Fibroblast of villous mesenchyme (primary cell): ENCODE measurements around the gene PPY. TPM values are rescaled to one million over a fixed set of nuclear protein-coding genes. Genes with fewer than 3 reads are reported as not detected.

ENCODE experiments used
- total RNA-seq: library from RNA; depleted of rRNA; stranded (reverse); fragments of >200 nt; gene quantifications from 2 replicates; pipeline ENCODE4 v1.2.3, GENCODE V29; 2012

PPY gene
- total RNA-seq, 1 donor = not detected

Other genes with a start within 250 kb of the PPY start
- gene SOST, start 183.7 kb downstream of the PPY start, total RNA-seq = not detected in 2 replicates
- 79.6 and 95.9 TPM in 2 replicates for gene DUSP3, start 163.5 kb downstream of the PPY start, total RNA-seq
- not detected in 2 replicates for gene CFAP97D1, start 162.0 kb downstream of the PPY start, total RNA-seq
- gene MPP3, start 109.3 kb downstream of the PPY start, total RNA-seq = 8.7 and 9.1 TPM in 2 replicates
- not detected in 2 replicates for gene CD300LG, start 95.3 kb downstream of the PPY start, total RNA-seq
- under 0.01 and 1.3 TPM in 2 replicates for gene MPP2, start 34.9 kb downstream of the PPY start, total RNA-seq
- not detected in 2 replicates for gene PYY, start 11.5 kb upstream of the PPY start, total RNA-seq
- 0.43 and 0.64 TPM in 2 replicates for gene NAGS, start 62.1 kb upstream of the PPY start, total RNA-seq
- 40.2 and 40.3 TPM in 2 replicates for gene TMEM101, start 72.5 kb upstream of the PPY start, total RNA-seq
- gene LSM12, start 124.2 kb upstream of the PPY start, total RNA-seq = 53.5 and 82.5 TPM in 2 replicates
- 27.4 and 27.6 TPM in 2 replicates for gene G6PC3, start 128.3 kb upstream of the PPY start, total RNA-seq
- 36.7 and 62.8 TPM in 2 replicates for gene HDAC5, start 181.2 kb upstream of the PPY start, total RNA-seq
- 3.0 and 3.2 TPM in 2 replicates for gene HROB, start 199.5 kb upstream of the PPY start, total RNA-seq
- under 0.01 TPM in 1 of 2 replicates, not detected in the other for gene ASB16, start 228.2 kb upstream of the PPY start, total RNA-seq
- gene TMUB2, start 244.5 kb upstream of the PPY start, total RNA-seq = 19.0 and 28.1 TPM in 2 replicates